GM23338 (cell line): ENCODE results near the gene SMIM10.

Experiments
- CREB1 ChIP-seq: fragments of 250-450 bp; sonication (Bioruptor Pico); IDR thresholded peaks from 2 replicates; pipeline ENCODE4 v1.5.0; 2020; ENCODE audit warnings: low read depth, mild to moderate bottlenecking, moderate library complexity
- CTCF ChIP-seq, 2 experiments: fragments of 200-600 bp in 1 of 2; sonication (generic) in 1 of 2; conservative IDR thresholded peaks; 2 replicates each; pipeline versions ENCODE4 v1.5.1 to v1.6.1; 2016 to 2017; ENCODE audit warnings: antibody characterized with exemption in 2 of 2, low read depth in 2 of 2, mild to moderate bottlenecking in 2 of 2, moderate library complexity in 1 of 2
- EZH2 ChIP-seq: fragments of 200-600 bp; sonication (generic); IDR thresholded peaks from one replicate; pipeline ENCODE4 v1.8.0; 2017; ENCODE audit warnings: antibody characterized with exemption, mild to moderate bottlenecking, low read depth; ENCODE audit not compliant: unreplicated experiment
- EZH2phosphoT487 ChIP-seq: fragments of 200-600 bp; sonication (generic); IDR thresholded peaks from one replicate; pipeline ENCODE4 v1.8.1; 2018; ENCODE audit warnings: antibody characterized with exemption; ENCODE audit not compliant: unreplicated experiment
- JUNB ChIP-seq: IDR thresholded peaks from one replicate; pipeline ENCODE4 v1.6.1; 2016; ENCODE audit warnings: antibody characterized with exemption; ENCODE audit not compliant: unreplicated experiment
- NANOG ChIP-seq: IDR thresholded peaks from 2 replicates; pipeline ENCODE4 v1.6.1; 2016; ENCODE audit warnings: antibody characterized with exemption, borderline replicate concordance
- POLR2AphosphoS5 ChIP-seq: IDR thresholded peaks from 2 replicates; pipeline ENCODE4 v1.6.1; 2016; ENCODE audit warnings: antibody characterized with exemption, low read depth
- STAT1 ChIP-seq: IDR thresholded peaks from one replicate; pipeline ENCODE4 v1.6.1; 2016; ENCODE audit warnings: antibody characterized with exemption; ENCODE audit not compliant: unreplicated experiment
- ZNF114 ChIP-seq: fragments of 250-450 bp; sonication (Bioruptor Pico); IDR thresholded peaks from 2 replicates; pipeline ENCODE4 v1.5.0; 2020; ENCODE audit warnings: mild to moderate bottlenecking, moderate library complexity
- ZNF331 ChIP-seq: fragments of 250-450 bp; sonication (Bioruptor Pico); IDR thresholded peaks from 2 replicates; pipeline ENCODE4 v1.5.0; 2020; ENCODE audit warnings: low read depth, mild to moderate bottlenecking, moderate library complexity
- TF ChIP-seq, protein P1 (sequence below): IDR thresholded peaks from one replicate; pipeline ENCODE4 v1.6.1; 2018; ENCODE audit warnings: antibody characterized with exemption; ENCODE audit not compliant: unreplicated experiment
- TF ChIP-seq, protein P2 (sequence below): IDR thresholded peaks from 2 replicates; pipeline ENCODE4 v1.6.1; 2016; ENCODE audit warnings: antibody characterized with exemption
- TF ChIP-seq, protein P3 (sequence below): fragments of 250-450 bp; sonication (Bioruptor Pico); IDR thresholded peaks from 2 replicates; pipeline ENCODE4 v1.5.0; 2020; ENCODE audit warnings: mild to moderate bottlenecking, moderate library complexity

DNA sequence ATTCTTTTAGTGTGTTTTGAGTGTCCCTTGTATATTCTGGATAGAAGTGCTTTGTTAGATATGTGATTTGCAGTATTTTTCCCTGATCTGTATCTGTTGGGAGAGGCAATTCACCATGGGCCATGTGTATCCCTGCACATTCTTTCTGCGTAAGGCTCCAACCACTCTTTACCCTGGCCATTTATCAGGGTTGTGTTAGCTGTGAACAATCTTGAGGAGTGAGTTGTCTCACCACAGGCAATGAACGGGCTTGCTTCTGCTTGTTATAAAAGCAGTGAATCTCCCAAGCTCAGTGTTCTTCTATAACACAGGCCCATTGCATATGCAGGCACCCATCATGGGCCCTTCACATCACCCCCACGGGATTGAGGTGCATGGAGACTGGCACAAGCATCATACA, 18.9 kb upstream of the SMIM10 start:
- no peak for TF ChIP-seq CTCF (conservative IDR thresholded peaks at IDR 0.05; ENCODE audit: low read depth in 2 of 2)
- TF ChIP-seq EZH2phosphoT487 = no peak
- TF ChIP-seq ZNF331 = no peak
- no peak for TF ChIP-seq CREB1 (CRISPR knock-in tag)
- TF ChIP-seq EZH2 = no peak
- TF ChIP-seq POLR2AphosphoS5 = no peak
- TF ChIP-seq, protein P1, sequence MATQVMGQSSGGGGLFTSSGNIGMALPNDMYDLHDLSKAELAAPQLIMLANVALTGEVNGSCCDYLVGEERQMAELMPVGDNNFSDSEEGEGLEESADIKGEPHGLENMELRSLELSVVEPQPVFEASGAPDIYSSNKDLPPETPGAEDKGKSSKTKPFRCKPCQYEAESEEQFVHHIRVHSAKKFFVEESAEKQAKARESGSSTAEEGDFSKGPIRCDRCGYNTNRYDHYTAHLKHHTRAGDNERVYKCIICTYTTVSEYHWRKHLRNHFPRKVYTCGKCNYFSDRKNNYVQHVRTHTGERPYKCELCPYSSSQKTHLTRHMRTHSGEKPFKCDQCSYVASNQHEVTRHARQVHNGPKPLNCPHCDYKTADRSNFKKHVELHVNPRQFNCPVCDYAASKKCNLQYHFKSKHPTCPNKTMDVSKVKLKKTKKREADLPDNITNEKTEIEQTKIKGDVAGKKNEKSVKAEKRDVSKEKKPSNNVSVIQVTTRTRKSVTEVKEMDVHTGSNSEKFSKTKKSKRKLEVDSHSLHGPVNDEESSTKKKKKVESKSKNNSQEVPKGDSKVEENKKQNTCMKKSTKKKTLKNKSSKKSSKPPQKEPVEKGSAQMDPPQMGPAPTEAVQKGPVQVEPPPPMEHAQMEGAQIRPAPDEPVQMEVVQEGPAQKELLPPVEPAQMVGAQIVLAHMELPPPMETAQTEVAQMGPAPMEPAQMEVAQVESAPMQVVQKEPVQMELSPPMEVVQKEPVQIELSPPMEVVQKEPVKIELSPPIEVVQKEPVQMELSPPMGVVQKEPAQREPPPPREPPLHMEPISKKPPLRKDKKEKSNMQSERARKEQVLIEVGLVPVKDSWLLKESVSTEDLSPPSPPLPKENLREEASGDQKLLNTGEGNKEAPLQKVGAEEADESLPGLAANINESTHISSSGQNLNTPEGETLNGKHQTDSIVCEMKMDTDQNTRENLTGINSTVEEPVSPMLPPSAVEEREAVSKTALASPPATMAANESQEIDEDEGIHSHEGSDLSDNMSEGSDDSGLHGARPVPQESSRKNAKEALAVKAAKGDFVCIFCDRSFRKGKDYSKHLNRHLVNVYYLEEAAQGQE = no peak
- no peak for TF ChIP-seq STAT1
- no peak for TF ChIP-seq JUNB
- TF ChIP-seq, protein P2, sequence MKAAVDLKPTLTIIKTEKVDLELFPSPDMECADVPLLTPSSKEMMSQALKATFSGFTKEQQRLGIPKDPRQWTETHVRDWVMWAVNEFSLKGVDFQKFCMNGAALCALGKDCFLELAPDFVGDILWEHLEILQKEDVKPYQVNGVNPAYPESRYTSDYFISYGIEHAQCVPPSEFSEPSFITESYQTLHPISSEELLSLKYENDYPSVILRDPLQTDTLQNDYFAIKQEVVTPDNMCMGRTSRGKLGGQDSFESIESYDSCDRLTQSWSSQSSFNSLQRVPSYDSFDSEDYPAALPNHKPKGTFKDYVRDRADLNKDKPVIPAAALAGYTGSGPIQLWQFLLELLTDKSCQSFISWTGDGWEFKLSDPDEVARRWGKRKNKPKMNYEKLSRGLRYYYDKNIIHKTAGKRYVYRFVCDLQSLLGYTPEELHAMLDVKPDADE = no peak
- TF ChIP-seq ZNF114 (CRISPR knock-in tag) = no peak
- no peak for TF ChIP-seq NANOG
- TF ChIP-seq, protein P3, sequence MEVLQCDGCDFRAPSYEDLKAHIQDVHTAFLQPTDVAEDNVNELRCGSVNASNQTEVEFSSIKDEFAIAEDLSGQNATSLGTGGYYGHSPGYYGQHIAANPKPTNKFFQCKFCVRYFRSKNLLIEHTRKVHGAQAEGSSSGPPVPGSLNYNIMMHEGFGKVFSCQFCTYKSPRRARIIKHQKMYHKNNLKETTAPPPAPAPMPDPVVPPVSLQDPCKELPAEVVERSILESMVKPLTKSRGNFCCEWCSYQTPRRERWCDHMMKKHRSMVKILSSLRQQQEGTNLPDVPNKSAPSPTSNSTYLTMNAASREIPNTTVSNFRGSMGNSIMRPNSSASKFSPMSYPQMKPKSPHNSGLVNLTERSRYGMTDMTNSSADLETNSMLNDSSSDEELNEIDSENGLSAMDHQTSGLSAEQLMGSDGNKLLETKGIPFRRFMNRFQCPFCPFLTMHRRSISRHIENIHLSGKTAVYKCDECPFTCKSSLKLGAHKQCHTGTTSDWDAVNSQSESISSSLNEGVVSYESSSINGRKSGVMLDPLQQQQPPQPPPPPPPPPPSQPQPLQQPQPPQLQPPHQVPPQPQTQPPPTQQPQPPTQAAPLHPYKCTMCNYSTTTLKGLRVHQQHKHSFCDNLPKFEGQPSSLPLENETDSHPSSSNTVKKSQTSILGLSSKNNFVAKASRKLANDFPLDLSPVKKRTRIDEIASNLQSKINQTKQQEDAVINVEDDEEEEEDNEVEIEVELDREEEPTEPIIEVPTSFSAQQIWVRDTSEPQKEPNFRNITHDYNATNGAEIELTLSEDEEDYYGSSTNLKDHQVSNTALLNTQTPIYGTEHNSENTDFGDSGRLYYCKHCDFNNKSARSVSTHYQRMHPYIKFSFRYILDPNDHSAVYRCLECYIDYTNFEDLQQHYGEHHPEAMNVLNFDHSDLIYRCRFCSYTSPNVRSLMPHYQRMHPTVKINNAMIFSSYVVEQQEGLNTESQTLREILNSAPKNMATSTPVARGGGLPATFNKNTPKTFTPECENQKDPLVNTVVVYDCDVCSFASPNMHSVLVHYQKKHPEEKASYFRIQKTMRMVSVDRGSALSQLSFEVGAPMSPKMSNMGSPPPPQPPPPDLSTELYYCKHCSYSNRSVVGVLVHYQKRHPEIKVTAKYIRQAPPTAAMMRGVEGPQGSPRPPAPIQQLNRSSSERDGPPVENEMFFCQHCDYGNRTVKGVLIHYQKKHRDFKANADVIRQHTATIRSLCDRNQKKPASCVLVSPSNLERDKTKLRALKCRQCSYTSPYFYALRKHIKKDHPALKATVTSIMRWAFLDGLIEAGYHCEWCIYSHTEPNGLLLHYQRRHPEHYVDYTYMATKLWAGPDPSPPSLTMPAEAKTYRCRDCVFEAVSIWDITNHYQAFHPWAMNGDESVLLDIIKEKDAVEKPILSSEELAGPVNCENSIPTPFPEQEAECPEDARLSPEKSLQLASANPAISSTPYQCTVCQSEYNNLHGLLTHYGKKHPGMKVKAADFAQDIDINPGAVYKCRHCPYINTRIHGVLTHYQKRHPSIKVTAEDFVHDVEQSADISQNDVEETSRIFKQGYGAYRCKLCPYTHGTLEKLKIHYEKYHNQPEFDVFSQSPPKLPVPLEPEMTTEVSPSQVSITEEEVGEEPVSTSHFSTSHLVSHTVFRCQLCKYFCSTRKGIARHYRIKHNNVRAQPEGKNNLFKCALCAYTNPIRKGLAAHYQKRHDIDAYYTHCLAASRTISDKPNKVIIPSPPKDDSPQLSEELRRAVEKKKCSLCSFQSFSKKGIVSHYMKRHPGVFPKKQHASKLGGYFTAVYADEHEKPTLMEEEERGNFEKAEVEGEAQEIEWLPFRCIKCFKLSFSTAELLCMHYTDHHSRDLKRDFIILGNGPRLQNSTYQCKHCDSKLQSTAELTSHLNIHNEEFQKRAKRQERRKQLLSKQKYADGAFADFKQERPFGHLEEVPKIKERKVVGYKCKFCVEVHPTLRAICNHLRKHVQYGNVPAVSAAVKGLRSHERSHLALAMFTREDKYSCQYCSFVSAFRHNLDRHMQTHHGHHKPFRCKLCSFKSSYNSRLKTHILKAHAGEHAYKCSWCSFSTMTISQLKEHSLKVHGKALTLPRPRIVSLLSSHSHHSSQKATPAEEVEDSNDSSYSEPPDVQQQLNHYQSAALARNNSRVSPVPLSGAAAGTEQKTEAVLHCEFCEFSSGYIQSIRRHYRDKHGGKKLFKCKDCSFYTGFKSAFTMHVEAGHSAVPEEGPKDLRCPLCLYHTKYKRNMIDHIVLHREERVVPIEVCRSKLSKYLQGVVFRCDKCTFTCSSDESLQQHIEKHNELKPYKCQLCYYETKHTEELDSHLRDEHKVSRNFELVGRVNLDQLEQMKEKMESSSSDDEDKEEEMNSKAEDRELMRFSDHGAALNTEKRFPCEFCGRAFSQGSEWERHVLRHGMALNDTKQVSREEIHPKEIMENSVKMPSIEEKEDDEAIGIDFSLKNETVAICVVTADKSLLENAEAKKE (CRISPR knock-in tag) = no peak
